GM18519 (cell line): Measurements from ENCODE around the gene FGF12.
"Not testable (repeated sequence)": the region's sequence is repeated elsewhere in the genome, so short reads cannot be mapped to it uniquely, and the experiment has no call there.

Source experiments
- ATAC-seq: cut with Tn5 transposase; IDR thresholded peaks from one replicate; pipeline ENCODE4 v1.9.1; 2021; ENCODE audit warnings: mild to moderate bottlenecking, moderate library complexity; ENCODE audit not compliant: unreplicated experiment, low FRiP score

The FGF12 gene

DNA sequence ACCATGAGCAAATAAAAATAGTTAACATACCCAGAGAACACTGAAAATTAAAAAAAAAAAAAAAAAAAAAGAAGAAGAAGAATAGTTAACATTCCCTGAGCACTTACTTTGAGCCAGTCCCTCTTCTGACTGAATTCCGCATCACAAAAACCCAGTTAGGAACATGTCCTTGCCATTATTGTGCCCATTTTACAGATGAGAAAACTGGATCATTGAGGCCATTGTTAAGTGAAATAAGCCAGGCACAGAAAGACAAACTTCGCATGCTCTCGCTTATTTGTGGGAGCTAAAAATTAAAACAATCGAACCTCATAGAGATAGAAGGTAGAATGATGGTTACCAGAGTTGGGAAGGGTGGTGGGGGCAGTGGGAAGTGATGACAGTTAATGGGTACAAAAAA lies 119.5 kb downstream of the FGF12 start:
- ATAC-seq = no peak

DNA sequence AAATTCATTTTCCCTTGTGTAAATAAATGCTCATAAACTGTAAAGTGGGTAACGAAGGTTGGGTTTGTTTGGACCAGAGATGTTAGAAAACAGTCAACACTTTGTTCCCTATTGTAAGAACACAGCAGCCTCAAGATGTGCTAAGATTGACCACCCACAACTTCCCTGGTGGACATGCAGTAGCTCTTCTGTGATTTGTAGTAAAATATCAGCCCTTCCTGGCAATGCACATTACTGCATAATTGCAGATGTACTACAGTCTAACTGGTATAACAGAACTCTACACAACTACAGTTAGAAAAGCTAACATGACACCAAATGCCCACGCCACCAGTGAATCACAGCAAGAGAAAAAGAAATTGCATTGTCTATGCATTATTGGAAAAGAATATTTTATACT lies 129.4 kb downstream of the FGF12 start:
- ATAC-seq = no peak

DNA sequence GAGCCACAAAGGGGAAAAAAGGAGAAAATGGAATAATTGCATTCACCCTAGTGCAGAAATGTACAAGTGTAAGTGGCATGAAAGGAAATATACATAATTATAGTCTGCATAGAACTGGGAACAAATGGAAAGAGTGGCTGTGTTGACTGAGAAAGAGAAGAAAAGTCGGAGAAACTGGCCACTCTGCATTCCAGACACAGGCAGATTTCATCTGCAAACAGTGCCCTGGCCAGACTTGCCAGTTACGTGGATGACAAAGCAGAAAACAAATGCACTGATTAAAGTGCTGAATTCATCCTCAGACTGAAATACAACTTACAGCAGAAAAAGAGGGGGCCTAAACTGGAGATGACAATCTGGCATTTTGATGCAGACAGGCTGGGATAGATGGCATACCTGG lies 129.8 kb downstream of the FGF12 start:
- no peak for ATAC-seq

DNA sequence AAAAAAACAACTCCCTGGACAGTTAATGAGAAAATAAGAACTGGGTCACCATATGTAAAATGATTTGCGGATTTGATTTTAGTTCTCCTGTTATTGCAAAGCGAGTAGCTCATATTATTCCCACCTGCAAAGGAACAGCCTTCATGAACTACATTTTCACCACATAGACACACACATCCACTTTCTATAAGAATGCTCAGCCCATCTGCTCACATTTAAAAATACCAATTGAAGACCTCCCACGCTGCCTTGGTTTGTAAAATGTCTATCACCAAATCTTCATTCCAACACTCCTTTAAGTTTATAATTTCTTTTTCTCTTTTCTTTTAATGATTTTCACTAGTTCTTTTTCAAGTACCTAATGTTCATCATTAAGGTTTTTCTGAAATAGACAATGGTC lies 148.6 kb downstream of the FGF12 start:
- no peak for ATAC-seq

DNA sequence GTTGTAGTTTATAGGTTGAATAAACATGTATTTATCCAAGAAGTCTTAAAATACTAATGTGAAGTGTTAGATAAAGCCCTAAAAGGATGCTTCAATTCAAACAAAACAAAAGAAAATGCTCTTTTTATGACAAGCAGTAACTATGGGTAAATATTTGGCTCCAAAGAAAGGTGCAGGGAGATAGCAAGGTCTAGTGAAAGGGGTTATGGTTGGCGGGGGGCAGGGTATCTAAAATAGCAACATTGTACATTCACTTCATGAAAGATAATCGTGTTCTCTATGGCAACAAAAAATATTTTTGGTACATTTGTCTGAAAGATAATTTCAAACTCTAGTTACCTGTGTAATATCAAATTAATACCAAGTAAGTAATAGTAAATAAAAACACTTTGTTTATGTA lies 149.5 kb downstream of the FGF12 start:
- ATAC-seq = no peak

DNA sequence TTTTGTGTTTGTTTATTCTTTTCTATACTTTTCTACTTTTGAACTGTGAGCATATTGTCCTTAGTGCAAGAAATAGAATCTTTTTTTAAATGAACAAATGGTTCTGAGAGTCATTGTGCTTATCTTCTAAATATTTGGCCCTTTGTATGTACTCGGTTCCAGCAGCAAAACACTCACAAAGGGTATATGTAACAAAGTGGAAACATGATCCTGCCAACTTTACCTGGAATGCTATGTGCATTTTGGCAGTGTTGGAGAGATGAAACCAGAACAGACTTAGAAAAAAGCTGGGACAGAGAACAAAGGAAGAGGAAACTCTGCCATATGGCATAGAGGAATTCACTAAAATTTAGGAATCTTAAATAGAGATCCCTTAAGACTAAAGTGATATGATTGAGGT lies 150.1 kb downstream of the FGF12 start:
- ATAC-seq = no peak

DNA sequence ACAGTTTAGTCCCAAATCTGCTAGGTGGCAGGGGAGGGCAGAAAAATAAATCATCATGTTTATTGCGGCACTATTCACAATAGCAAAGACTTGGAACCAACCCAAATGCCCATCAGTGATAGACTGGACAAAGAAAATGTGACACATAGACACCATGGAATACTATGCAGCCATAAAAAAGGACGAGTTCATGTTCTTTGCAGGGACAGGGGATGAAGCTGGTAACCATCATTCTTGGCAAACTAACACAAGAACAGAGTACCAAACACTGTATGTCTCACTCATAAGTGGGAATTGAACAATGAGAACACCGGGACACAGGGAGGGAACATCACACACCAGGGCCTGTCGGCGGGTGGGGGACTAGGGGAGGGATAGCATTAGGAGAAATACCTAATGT lies 150.6 kb downstream of the FGF12 start:
- not testable (repeated sequence) for ATAC-seq

DNA sequence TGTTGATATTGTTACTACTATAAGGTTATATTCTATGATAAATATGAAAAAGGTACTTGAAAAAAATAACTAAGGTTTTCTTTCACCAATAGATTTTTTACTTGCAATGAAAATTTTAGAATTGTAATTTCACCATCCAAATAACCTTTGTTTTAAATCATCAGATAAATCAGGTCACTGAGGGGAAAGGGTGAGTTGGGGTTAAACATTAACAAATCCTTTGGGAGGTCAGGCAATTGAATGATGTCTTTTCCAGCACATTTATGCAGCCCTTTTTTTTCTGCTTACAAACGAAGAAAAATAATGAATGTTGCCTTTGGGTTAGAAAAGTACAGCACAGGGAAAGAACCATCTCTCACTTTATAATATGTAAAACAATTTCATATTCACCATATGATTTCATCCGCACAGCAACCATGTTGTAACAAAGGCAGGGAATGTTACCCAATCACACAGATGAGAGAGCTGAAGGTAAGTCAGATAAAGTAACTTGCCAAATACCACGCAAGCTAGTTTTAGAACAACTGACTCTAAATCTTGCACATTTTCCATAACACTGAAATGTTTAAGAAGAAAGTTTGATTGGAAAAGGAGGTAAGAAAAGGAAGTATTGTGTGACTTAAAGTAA lies 151.3 kb downstream of the FGF12 start:
- ATAC-seq = no peak

DNA sequence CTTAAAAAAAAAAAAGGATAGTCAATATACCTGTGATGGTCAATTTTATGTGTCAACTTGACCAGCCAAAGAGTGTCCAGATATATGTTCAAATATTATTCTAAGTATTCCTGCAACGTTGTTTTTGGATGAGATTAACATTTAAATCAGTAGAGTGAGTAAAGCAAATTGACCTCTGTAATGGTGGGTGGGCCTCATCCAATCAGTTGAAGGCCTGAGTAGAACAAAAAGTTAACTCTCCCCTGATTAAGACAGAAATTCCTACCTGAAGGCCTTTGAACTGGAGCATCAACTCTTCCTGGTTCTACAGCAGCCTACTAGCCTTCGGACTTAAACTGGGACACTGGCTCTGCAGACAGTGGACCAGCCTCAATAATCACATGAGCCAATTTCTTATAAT lies 154.1 kb downstream of the FGF12 start:
- no peak for ATAC-seq

DNA sequence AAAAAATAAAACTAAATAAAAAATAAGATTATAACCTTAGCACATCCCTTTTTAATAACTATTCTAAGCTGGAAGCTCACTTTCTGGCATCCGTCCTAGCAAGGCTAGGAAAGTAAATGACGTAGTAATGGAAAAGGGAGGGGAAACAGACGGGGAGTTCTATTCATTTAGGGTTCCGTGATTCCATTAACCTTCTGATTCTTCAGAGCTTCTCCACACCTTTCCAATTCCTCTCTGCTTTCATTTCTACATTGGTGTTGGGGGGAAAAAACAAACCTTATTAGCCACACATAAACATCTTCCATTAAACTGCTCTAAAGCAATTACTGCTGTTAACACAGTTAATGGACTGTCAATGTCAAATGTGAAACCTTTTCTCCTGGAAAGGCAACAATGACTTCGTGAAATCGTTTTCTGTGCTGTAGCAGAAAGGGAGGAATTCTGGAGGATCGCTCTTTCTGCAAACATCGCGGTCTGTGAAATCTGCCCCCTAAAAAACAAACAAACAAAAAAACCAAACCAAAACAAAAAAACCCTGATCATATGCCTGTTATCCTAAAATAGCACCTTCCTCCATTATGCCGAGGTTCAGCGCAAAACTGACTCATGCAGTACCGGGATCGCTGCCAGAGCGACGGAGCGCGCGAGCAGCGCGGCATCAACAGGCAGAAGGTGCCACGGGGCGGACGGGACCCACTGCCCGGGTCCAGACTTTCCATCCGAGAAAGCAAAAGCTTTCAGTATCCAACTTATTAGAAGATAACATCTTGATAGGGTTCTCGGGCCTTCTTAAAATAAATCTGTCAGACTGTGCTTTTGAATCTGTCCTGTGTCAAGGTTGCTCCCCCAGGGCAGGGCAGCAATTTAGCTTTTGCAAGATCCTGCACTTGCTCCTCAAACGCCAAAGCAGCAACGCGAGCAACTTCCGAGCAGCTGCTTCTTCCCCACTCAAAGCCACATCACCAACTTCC lies 156.2 kb downstream of the FGF12 start:
- no peak for ATAC-seq

DNA sequence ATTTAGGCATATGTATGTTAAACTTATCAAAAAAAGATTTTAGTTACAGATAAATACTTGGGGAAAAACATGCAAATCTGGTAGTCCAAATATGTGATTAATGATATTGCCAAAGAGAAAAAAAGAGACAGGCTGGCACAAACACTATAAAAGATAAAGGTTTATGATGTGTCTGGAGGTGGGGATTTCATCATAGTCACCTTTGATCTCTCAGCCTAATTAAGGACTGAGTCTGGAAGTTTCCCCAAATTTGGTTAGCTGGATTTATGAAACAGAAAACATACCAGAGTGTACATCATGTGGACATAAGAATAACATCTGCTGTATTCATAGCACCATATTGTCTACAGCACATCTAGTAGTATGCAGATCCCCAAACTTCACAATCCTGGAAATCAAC lies 157.0 kb downstream of the FGF12 start:
- ATAC-seq = no peak

DNA sequence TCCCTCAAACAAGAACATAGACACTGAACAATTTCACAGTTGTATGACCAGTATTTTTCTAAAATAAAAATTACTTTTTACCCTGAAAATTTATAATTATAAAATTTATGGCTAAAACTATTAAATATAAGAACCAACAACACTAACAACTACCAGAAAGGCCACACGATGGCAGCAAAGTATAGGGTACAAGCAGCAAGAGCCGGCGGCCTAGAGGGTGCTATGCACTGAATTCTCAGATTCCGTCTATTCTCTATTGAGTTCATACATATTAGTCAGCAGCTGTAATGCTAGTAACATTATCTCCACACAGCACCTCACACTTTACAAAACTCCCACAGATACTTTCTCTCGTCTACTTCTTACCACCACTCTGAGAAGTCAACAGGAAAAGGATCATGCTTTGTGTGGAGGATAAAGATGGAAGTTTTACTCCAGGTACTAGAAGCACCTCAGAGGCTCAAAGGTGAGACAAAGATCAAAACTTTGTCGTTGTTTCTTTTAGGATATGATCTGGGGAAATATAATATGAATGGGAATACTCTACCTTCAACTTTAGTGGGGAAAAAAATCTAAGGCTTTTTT lies 160.5 kb downstream of the FGF12 start:
- ATAC-seq = peak; percentile 87

DNA sequence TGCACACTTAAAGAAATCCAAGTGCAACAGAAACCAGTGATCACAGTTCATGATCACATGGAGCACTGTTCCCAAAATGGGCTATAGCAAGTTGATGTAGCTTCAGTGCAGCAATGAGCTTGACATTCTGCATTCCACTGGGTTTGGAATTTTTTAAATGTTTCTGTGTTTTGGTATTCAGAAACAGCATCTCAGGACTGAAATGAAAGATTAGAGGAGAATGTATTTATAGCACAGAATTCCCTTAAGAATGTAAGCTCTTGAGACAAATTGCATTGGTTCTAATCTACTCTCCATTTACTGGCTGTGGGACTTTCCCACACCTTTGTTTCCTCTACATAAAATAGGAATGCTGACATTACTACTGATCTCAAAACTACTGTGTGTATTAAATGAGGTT lies 162.7 kb downstream of the FGF12 start:
- ATAC-seq = no peak

DNA sequence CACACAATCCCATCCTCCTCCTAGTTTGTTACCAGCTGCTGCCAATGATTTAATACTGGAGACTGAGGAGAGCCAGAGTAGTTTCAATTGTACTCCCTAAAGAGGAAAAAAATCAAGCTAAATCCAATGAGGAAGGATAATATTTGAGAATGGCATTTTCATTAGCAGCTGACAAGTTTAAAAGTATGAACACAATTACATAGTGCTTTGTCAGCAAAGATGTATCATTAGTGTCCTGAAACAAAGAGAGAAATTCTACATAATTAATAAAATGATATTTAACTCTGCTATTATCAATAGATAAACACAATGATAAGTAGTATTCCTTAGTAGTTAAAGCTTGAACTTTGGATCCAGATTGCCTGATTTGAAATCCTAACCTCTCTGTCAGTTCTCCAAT lies 163.9 kb downstream of the FGF12 start:
- no peak for ATAC-seq

DNA sequence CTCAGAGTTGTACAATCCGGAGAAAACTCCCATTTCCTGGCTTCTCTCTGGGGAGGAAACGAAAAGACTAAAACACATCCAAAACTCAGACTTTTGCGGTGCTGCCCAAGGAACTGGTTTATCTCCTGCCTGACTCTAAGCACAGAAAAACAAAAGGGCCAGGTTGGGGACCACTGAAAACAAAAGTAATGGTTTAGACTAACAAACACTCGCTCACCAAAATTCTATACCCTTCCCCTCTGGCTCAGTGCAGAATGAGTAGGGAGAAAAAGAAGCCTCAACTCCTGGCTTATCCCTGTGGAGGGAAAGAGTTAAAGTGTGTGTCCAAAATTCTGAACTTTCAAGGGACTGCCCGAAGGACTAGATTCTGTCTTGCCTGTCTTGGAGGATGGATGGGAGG lies 173.6 kb downstream of the FGF12 start:
- no peak for ATAC-seq

DNA sequence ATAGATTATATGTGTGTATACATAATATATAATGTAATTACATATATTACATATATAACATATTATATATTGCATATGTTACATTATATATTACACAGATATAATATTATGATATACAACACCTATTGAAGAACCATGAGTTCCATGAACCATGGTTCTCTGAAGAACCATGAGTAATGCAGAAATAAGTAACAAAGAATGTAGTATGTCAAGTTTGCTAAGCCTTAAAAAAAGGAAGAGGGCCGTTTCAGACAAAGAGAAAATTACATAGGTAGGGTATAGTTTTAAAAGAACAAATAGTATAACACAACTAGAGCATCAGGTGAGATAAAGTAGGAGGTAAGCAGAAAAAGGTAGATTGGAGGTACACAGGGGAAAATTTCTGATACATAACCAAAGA lies 177.0 kb downstream of the FGF12 start:
- no peak for ATAC-seq

DNA sequence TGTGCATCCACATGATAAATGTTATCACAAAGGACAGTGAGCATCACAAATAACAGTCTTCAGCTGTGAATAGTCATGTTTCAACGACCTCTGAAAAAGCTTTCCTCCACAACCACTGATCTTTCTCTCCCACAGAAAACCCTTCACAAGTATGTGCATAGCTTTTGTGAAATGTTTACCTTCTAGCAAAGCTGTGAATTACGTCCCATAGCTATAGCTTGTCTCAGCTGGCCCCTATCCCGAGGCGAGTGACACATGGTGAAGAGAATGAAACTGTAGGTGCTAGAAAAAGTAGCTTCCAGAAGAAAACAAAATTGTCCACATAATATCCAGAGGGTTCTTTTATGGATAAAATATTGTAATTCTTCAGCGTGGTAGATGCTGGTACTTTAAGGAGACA lies 182.0 kb downstream of the FGF12 start:
- ATAC-seq = no peak

DNA sequence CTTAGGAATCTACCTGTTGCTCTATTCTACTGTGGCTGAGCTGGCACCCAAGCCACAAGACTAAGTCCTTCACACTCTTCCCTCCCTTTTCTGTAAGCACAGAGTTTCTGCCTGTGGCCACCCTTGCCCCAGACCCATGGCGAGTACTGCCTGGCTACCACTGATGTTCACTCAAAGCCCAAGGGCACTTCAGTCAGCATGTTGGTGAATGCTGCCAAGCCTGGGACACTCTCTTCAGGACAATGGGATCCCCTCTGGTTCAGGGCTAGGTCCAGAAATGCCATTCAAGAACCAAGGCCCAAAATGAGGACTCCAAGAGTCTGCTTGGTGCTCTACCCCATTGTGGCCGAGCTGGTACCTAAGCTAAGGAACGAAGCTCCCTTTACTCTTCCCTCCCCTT lies 184.2 kb downstream of the FGF12 start:
- no peak for ATAC-seq

DNA sequence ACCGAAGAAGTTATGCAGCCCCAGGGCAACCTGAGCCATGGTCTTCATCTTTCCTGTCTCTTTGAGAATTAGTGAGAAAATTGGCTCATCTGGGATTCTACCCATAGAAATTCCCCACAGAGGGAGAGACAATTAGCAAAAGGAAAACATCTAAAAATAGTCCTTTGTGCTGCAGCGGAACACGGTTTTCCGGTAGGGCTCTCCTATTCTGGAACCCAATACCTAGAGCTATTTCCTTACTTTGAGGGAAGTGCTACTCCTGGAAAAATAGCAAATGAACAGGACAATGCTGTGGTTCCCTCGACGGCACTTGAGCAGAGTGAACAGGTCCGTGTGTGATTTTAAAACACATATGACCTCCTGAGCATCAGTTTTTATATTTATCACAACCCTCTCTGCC lies 210.5 kb downstream of the FGF12 start:
- ATAC-seq = no peak

DNA sequence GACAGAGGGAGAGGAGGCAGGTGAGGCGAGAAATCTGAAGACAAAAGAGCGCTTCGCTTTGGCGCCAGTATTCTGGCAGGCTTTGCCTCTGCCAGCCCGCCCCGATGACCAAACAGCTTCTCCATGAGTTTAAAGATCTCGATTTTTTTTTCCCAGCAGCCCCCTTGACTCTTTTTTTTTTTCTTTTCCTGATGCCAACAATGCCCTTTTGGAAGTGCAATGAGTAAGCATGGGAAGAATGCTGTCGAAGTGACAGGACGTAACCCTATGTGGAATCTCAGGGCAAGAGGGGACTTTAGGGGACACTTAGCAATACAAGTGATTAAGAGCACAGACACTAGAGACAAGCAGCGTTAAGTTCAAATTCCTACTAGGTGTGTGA lies 211.7 kb downstream of the FGF12 start:
- no peak for ATAC-seq

DNA sequence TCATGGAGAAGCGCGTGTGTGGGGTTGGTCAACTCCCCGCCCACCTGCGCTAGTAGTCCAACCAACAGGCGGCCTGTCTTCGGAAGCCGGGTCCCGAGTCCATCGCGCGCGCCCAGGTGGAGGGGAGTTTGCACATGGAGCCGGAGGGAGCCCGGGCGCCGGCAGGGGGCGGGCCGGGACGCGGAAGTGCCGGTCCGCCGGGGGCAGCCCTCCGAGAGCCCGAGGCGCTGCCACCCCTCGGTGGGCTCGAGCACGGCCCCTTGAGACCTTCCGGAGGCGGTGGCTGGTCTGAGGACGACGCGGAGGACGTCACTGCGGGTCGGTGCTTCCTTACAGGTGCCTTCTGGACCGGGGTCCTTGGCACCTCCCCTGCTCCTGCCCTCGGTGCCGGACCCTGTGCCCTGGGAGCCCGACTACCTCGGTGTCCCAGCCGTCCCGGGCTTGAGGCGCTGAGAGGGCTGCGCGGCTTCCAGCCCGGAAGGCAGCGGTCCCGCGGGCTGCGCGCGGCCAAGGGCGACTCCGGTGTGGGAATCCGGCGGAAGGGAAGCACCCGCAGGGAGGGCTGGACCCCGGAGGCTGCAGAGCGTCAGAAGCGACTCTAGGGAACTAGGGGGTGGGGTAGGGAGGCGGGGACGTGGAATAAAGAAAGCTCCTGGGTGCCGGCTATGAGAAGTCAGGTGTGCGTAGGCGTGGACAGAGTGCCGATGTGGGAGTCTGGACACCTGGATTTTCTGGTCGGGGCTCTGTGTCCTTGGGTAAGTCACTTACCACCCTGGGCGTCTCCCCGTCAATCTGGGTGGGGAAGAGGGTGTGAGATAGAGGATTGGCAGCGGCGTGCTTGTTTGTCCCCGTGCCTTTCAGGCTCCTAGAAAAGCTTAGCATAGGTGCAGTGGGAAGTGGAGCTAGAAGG lies 212.3 kb downstream of the FGF12 start:
- ATAC-seq = no peak
